Pancreas (tissue), 10 donors: Measurements from ENCODE around the gene PCSK4. TPM values are rescaled to one million over a fixed set of nuclear protein-coding genes. Genes with fewer than 3 reads are reported as not detected.

Experiments used
- ATAC-seq, 4 donors: fragments of 200-7000 bp; cut with Tn5 transposase; one replicate each; pipeline versions ENCODE4 v1.8.0 to v1.9.1; 2020; ENCODE audit warnings: mild to moderate bottlenecking in 4 of 4, moderate library complexity in 4 of 4
- DNase-seq, 6 donors: peaks; one replicate each; pipeline ENCODE4 v3.0.0-alpha.2; 2020
- FAIRE-seq: peaks from 2 replicates; lab custom pipeline; 2012; peaks lifted over from hg19 to GRCh38; lab: Jason Lieb, UNC
- H3K27ac ChIP-seq, 4 donors: fragments of 200-600 bp; sonication (generic); 1 replicate in 3 of 4; 2 replicates in 1 of 4; pipeline versions ENCODE4 v1.5.0 to v1.8.0; 2020
- H3K27me3 ChIP-seq, 4 donors: fragments of 200-600 bp; one replicate each; pipeline ENCODE4 v1.8.0; 2021
- H3K36me3 ChIP-seq, 3 donors: fragments of 200-600 bp; sonication (generic) in 1 of 3; one replicate each; pipeline versions ENCODE4 v1.5.0 to v1.8.0; 2020 to 2021
- H3K4me1 ChIP-seq, 3 donors: fragments of 200-600 bp; one replicate each; pipeline ENCODE4 v1.8.0; 2021
- H3K4me3 ChIP-seq, 4 donors: fragments of 200-600 bp; sonication (generic) in 2 of 4; one replicate each; pipeline versions ENCODE4 v1.5.0 to v1.8.0; 2020 to 2021
- H3K9me3 ChIP-seq, 4 donors: fragments of 200-600 bp; one replicate each; pipeline ENCODE4 v1.8.0; 2021
- CTCF ChIP-seq, 4 donors: fragments of 200-600 bp; sonication (generic) in 3 of 4; IDR thresholded peaks; one replicate each; pipeline versions ENCODE4 v1.5.0 to v1.8.0; 2021; ENCODE audit warnings: antibody characterized with exemption in 4 of 4
- WGBS, 2 donors: extraction: QIAGEN DNeasy Blood & Tissue Kit; methylation state at CpG; one replicate each; pipeline ENCODE4 v1.1.7; 2013; 5-methylcytosine and 5-hydroxymethylcytosine counted together
- intact Hi-C, 3 donors: fragments of 100-400 bp; cut with DNase I; formaldehyde crosslinking; loops; one replicate each; pipeline versions ENCODE4 v1.11.1 to v1.14.2; 2022
- polyA plus RNA-seq, 2 donors: library from polyadenylated mRNA; stranded (reverse); fragments of 200-250 nt; gene quantifications; one replicate each; pipeline ENCODE4 v1.2.3, GENCODE V29; 2013
- total RNA-seq, 6 donors: library from RNA; stranded (reverse); fragmentation: NEBNext Ultra II Directional in 4 of 6; extraction: Animal tissue kit (Norgen Biotek cat#: 25700) in 4 of 6; gene quantifications; one replicate each; pipeline versions ENCODE4 v1.2.1 to v1.2.4, GENCODE V29; 2021 to 2023
- donor health status: healthy with polysubstance abuse.
- donor health status: DM: no; HTN: no; CAD: no; lungs with moderate emphysema.
- donor health status: DM: no; HTN: no; CAD: no.
- donor health status: control.
- donor health status: control.
- donor health status: Bipolar disorder and iron deficiency.
- donor health status: DM: yes; HTN: yes; CAD: no.
- donor health status: DM: no; HTN: no; CAD: no.
- donor health status: DM: no; HTN: no; CAD: no.
- donor health status: DM: yes; HTN: yes; CAD: no.

Gene PCSK4
- total and polyA plus RNA-seq, 8 donors, result 1.5 to 11.5 (median 2.4) TPM

GRCh38 chr19:1460033-1460995 is 29.8 kb downstream of the PCSK4 start:
- WGBS, 2 donors, result 90 to 92% methylated on average over 33 to 36 of the region's 36 CpGs
- no peak overlapping the region for H3K4me3 ChIP-seq
- peaks cover 0 to 1% (median 0%) of the 10 kb centered on the region in 3 donors for H3K4me1 ChIP-seq
- intact Hi-C loops, result no loop called here
- no peaks in the 10 kb centered on the region for H3K36me3 ChIP-seq
- H3K27ac ChIP-seq, result no peak overlapping the region
- H3K9me3 ChIP-seq, result no peaks in the 10 kb centered on the region
- peak in 2 of 6 donors; percentile 14 to 71 for DNase-seq
- FAIRE-seq, result no peak
- no peak for ATAC-seq
- H3K27me3 ChIP-seq, result peaks cover 0 to 14% (median 0%) of the 10 kb centered on the region in 4 donors
- no peak for TF ChIP-seq CTCF (IDR thresholded peaks at IDR 0.05)

GRCh38 chr19:1459479-1459878 is 30.7 kb downstream of the PCSK4 start:
- H3K4me1 ChIP-seq, result peaks cover 0 to 4% (median 0%) of the 10 kb centered on the region in 3 donors
- H3K9me3 ChIP-seq, result no peaks in the 10 kb centered on the region
- DNase-seq, result no peak
- no peak for ATAC-seq
- H3K4me3 ChIP-seq, result no peak overlapping the region
- WGBS, 2 donors, result 82 to 84% methylated on average over 9 of the region's 9 CpGs
- no peak for TF ChIP-seq CTCF (IDR thresholded peaks at IDR 0.05)
- H3K27ac ChIP-seq, result no peak overlapping the region
- intact Hi-C loops, result no loop called here
- no peaks in the 10 kb centered on the region for H3K36me3 ChIP-seq
- H3K27me3 ChIP-seq, result peaks cover 0 to 14% (median 0%) of the 10 kb centered on the region in 4 donors
- no peak for FAIRE-seq

- Histone ChIP-seq H3K36me3 (no peaks in the 10 kb centered on the region), H3K27ac (no peak overlapping the region), H3K27me3 (peaks cover 0 to 14% (median 0%) of the 10 kb centered on the region in 4 donors), H3K9me3 (no peaks in the 10 kb centered on the region), H3K4me3 (no peak overlapping the region), H3K4me1 (peaks cover 0 to 9% (median 0%) of the 10 kb centered on the region in 3 donors)
- TF ChIP-seq CTCF (IDR thresholded peaks at IDR 0.05), result no peak
- FAIRE-seq, result no peak
- 67 to 82% methylated on average over 16 of the region's 16 CpGs for WGBS, 2 donors
- intact Hi-C loops, result no loop called here
- DNase-seq, result peak in 1 of 6 donors; percentile 41
- no peak for ATAC-seq
Measured at GRCh38 chr19:1457892-1458291, 32.3 kb downstream of the PCSK4 start.

- 9 to 11% methylated on average over 46 to 48 of the region's 48 CpGs for WGBS, 2 donors
- no peak for ATAC-seq
Measured at GRCh38 chr19:1457031-1457739, 33.0 kb downstream of the PCSK4 start.

More at GRCh38 chr19:1457031-1457739, 33.0 kb downstream of the PCSK4 start:
- FAIRE-seq, result no peak
- DNase-seq, result peak in 2 of 6 donors; percentile 54 to 67
- H3K27ac ChIP-seq, result no peak overlapping the region
- no peaks in the 10 kb centered on the region for H3K36me3 ChIP-seq
- no peak overlapping the region for H3K4me3 ChIP-seq
- no peaks in the 10 kb centered on the region for H3K9me3 ChIP-seq
- peaks cover 0 to 14% (median under 1%) of the 10 kb centered on the region in 4 donors for H3K27me3 ChIP-seq
- intact Hi-C loops, result no loop called here
- TF ChIP-seq CTCF (IDR thresholded peaks at IDR 0.05), result no peak
- H3K4me1 ChIP-seq, result peaks cover 0 to 9% (median 0%) of the 10 kb centered on the region in 3 donors
